Stimulated activated CD8-positive, alpha-beta memory T cell treated with anti-CD3 and anti-CD28 coated beads, Interleukin-4, amount 100 ng/mL, for 48 hours (primary cell): ENCODE results near the gene ACBD4.
A peak's percentile ranks its signal among the peaks of the same experiment; 100 is the strongest.

ENCODE experiments used
- DNase-seq: peaks from one replicate; pipeline ENCODE4 v3.0.0-alpha.2; 2020

The ACBD4 gene

GRCh38 chr17:45161288-45162024 lies 26.0 kb downstream of the ACBD4 start, which contains the start of gene HEXIM2:
TSS of gene HEXIM2 (plus strand) at chr17:45161875. CDS start at chr17:45162794, 919 bp downstream.
- peak; percentile 99 for DNase-seq

GRCh38 chr17:45162025-45162687 lies 26.7 kb downstream of the ACBD4 start:
- no peak for DNase-seq

- DNase-seq = no peak
These were observed 29.3 kb downstream of the ACBD4 start for GRCh38 chr17:45164734-45165269.

GRCh38 chr17:45168991-45169752 lies 33.7 kb downstream of the ACBD4 start:
- DNase-seq = no peak

- DNase-seq = no peak
These were observed 34.9 kb downstream of the ACBD4 start for GRCh38 chr17:45170280-45170930.

GRCh38 chr17:45170931-45171337 lies 35.4 kb downstream of the ACBD4 start:
- no peak for DNase-seq

- DNase-seq = no peak
These were observed 36.1 kb downstream of the ACBD4 start for GRCh38 chr17:45171338-45172231.

- DNase-seq = no peak
These were observed 36.7 kb downstream of the ACBD4 start for GRCh38 chr17:45172232-45172540.

- DNase-seq = peak; percentile 67
These were observed 37.2 kb downstream of the ACBD4 start for GRCh38 chr17:45172541-45173286.

- DNase-seq = no peak
These were observed 40.2 kb downstream of the ACBD4 start for GRCh38 chr17:45175759-45176115.

- DNase-seq = no peak
These were observed 42.1 kb downstream of the ACBD4 start for GRCh38 chr17:45177563-45177962.

- no peak for DNase-seq
These were observed 48.7 kb downstream of the ACBD4 start for GRCh38 chr17:45184144-45184543.

- no peak for DNase-seq
These were observed 51.4 kb downstream of the ACBD4 start for GRCh38 chr17:45186801-45187354.

GRCh38 chr17:45189009-45189408 lies 53.5 kb downstream of the ACBD4 start:
- no peak for DNase-seq

GRCh38 chr17:45190503-45191255 lies 55.2 kb downstream of the ACBD4 start:
- no peak for DNase-seq
